Measurements from ENCODE around the gene CACNA1C.

Gene CACNA1C

GRCh38 chr12:2633176-2633824 is 580.5 kb downstream of the CACNA1C start:
- no peaks in the 10 kb centered on the region for H3K36me3 ChIP-seq (ENCODE audit: control insufficient read depth, insufficient read depth, low read length)
- H3K4me1 ChIP-seq (ENCODE audit: control insufficient read depth, insufficient read depth, low read length), result no peaks in the 10 kb centered on the region
- H3K27me3 ChIP-seq (ENCODE audit: control insufficient read depth, insufficient read depth, low read length), result no peaks in the 10 kb centered on the region
- no peak overlapping the region for H3K9ac ChIP-seq (ENCODE audit: low read length)
- H3K4me3 ChIP-seq (ENCODE audit: low read length), result no peak overlapping the region
- no peak overlapping the region for H3K27ac ChIP-seq (ENCODE audit: low read depth, low read length)

- no peaks in the 10 kb centered on the region for H3K36me3 ChIP-seq (ENCODE audit: control insufficient read depth, insufficient read depth, low read length)
- no peak overlapping the region for H3K27ac ChIP-seq (ENCODE audit: low read depth, low read length)
- no peaks in the 10 kb centered on the region for H3K4me1 ChIP-seq (ENCODE audit: control insufficient read depth, insufficient read depth, low read length)
- no peak overlapping the region for H3K4me3 ChIP-seq (ENCODE audit: low read length)
- no peaks in the 10 kb centered on the region for H3K27me3 ChIP-seq (ENCODE audit: control insufficient read depth, insufficient read depth, low read length)
- H3K9ac ChIP-seq (ENCODE audit: low read length), result no peak overlapping the region
Measured at GRCh38 chr12:2633825-2634200, 581.0 kb downstream of the CACNA1C start.

- no peaks in the 10 kb centered on the region for H3K27me3 ChIP-seq (ENCODE audit: control insufficient read depth, insufficient read depth, low read length)
- no peak overlapping the region for H3K27ac ChIP-seq (ENCODE audit: low read depth, low read length)
- H3K4me3 ChIP-seq (ENCODE audit: low read length), result no peak overlapping the region
- no peak overlapping the region for H3K9ac ChIP-seq (ENCODE audit: low read length)
- no peaks in the 10 kb centered on the region for H3K4me1 ChIP-seq (ENCODE audit: control insufficient read depth, insufficient read depth, low read length)
- H3K36me3 ChIP-seq (ENCODE audit: control insufficient read depth, insufficient read depth, low read length), result no peaks in the 10 kb centered on the region
Measured at GRCh38 chr12:2634471-2634870, 581.7 kb downstream of the CACNA1C start.

DNA sequence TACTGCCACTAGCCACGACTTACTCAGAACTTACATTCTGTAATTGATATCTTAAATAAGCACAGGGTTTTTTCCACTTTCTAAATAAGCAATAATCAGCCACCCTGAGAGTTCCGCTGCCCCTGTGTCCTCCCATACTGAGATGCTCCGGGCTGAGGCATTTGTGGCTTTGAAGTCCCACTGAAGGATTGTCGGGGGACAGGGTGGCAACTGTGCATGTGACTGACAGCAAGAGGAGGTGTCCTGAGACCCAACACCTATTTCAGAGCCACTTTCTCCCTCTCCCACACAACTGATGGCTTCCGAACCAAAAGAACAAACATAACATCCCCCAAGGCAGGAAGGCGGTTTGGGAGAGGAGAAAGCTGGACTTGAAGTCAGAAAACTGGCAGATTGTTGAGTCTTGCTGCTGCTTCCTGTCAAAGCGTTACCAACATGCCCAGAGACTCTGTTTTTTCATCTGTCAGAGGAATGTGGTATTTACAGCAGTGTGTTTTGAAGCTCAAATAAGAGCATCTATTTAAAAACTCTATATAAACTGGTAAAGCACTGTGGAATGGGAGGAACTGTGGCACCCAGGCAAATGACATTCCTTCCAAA is 584.1 kb downstream of the CACNA1C start:
- peaks cover 8% of the 10 kb centered on the region for H3K4me1 ChIP-seq (ENCODE audit: control insufficient read depth, insufficient read depth, low read length)
- H3K4me3 ChIP-seq (ENCODE audit: low read length), result no peak overlapping the region
- no peaks in the 10 kb centered on the region for H3K36me3 ChIP-seq (ENCODE audit: control insufficient read depth, insufficient read depth, low read length)
- no peaks in the 10 kb centered on the region for H3K27me3 ChIP-seq (ENCODE audit: control insufficient read depth, insufficient read depth, low read length)
- H3K9ac ChIP-seq (ENCODE audit: low read length), result no peak overlapping the region
- H3K27ac ChIP-seq (ENCODE audit: low read depth, low read length), result no peak overlapping the region

- Histone ChIP-seq H3K4me3 (ENCODE audit: low read length) (no peak overlapping the region), H3K4me1 (ENCODE audit: control insufficient read depth, insufficient read depth, low read length) (peaks cover 8% of the 10 kb centered on the region), H3K27ac (ENCODE audit: low read depth, low read length) (no peak overlapping the region), H3K27me3 (ENCODE audit: control insufficient read depth, insufficient read depth, low read length) (no peaks in the 10 kb centered on the region), H3K9ac (ENCODE audit: low read length) (no peak overlapping the region), H3K36me3 (ENCODE audit: control insufficient read depth, insufficient read depth, low read length) (no peaks in the 10 kb centered on the region)
Measured at GRCh38 chr12:2637371-2637770, 584.6 kb downstream of the CACNA1C start.

- no peak overlapping the region for H3K9ac ChIP-seq (ENCODE audit: low read length)
- peaks cover 8% of the 10 kb centered on the region for H3K4me1 ChIP-seq (ENCODE audit: control insufficient read depth, insufficient read depth, low read length)
- H3K27ac ChIP-seq (ENCODE audit: low read depth, low read length), result no peak overlapping the region
- H3K27me3 ChIP-seq (ENCODE audit: control insufficient read depth, insufficient read depth, low read length), result no peaks in the 10 kb centered on the region
- H3K4me3 ChIP-seq (ENCODE audit: low read length), result no peak overlapping the region
- H3K36me3 ChIP-seq (ENCODE audit: control insufficient read depth, insufficient read depth, low read length), result no peaks in the 10 kb centered on the region
Measured at GRCh38 chr12:2638273-2639019, 585.7 kb downstream of the CACNA1C start.

- peaks cover 8% of the 10 kb centered on the region for H3K4me1 ChIP-seq (ENCODE audit: control insufficient read depth, insufficient read depth, low read length)
- H3K27ac ChIP-seq (ENCODE audit: low read depth, low read length), result no peak overlapping the region
Measured at GRCh38 chr12:2639020-2639298, 586.2 kb downstream of the CACNA1C start.

DNA sequence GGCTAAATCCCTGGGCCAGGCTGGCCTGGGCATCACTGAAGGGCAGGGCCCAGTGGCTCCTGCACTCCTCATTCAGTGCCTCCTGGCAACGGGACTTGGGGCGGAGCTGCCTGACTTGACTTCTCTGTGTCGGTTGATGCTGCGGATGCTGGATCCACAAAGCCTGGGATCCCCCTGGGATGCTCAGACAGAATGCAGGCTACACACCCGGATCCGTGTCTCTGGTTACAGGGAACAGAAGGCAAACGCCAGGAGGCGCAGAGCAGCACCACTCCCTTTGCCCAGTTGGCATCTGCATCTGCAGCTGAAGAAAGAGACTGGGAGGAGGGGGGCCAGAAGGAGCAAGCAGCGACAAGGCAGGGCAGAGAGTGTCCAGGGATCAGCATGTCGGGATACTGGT is 587.5 kb downstream of the CACNA1C start:
- peaks cover 8% of the 10 kb centered on the region for H3K4me1 ChIP-seq (ENCODE audit: control insufficient read depth, insufficient read depth, low read length)
- peak overlapping the region; percentile 52 for H3K27ac ChIP-seq (ENCODE audit: low read depth, low read length)
- no peaks in the 10 kb centered on the region for H3K36me3 ChIP-seq (ENCODE audit: control insufficient read depth, insufficient read depth, low read length)
- H3K4me3 ChIP-seq (ENCODE audit: low read length), result no peak overlapping the region
- H3K9ac ChIP-seq (ENCODE audit: low read length), result no peak overlapping the region
- H3K27me3 ChIP-seq (ENCODE audit: control insufficient read depth, insufficient read depth, low read length), result no peaks in the 10 kb centered on the region

More at GRCh38 chr12:2639020-2639298, 586.2 kb downstream of the CACNA1C start:
- Histone ChIP-seq H3K9ac (ENCODE audit: low read length) (no peak overlapping the region), H3K27me3 (ENCODE audit: control insufficient read depth, insufficient read depth, low read length) (no peaks in the 10 kb centered on the region), H3K4me3 (ENCODE audit: low read length) (no peak overlapping the region), H3K36me3 (ENCODE audit: control insufficient read depth, insufficient read depth, low read length) (no peaks in the 10 kb centered on the region)

- Histone ChIP-seq H3K4me3 (ENCODE audit: low read length) (no peak overlapping the region), H3K36me3 (ENCODE audit: control insufficient read depth, insufficient read depth, low read length) (no peaks in the 10 kb centered on the region), H3K27ac (ENCODE audit: low read depth, low read length) (peak overlapping the region; percentile 52), H3K27me3 (ENCODE audit: control insufficient read depth, insufficient read depth, low read length) (no peaks in the 10 kb centered on the region), H3K4me1 (ENCODE audit: control insufficient read depth, insufficient read depth, low read length) (peaks cover 8% of the 10 kb centered on the region), H3K9ac (ENCODE audit: low read length) (no peak overlapping the region)
Measured at GRCh38 chr12:2640709-2641108, 587.9 kb downstream of the CACNA1C start.

GRCh38 chr12:2641207-2641606 is 588.4 kb downstream of the CACNA1C start:
- H3K9ac ChIP-seq (ENCODE audit: low read length), result no peak overlapping the region

GRCh38 chr12:2641761-2642160 is 589.0 kb downstream of the CACNA1C start:
- Histone ChIP-seq H3K4me3 (ENCODE audit: low read length) (no peak overlapping the region), H3K27ac (ENCODE audit: low read depth, low read length) (no peak overlapping the region), H3K36me3 (ENCODE audit: control insufficient read depth, insufficient read depth, low read length) (no peaks in the 10 kb centered on the region)

More at GRCh38 chr12:2641207-2641606, 588.4 kb downstream of the CACNA1C start:
- H3K27me3 ChIP-seq (ENCODE audit: control insufficient read depth, insufficient read depth, low read length), result no peaks in the 10 kb centered on the region
- no peak overlapping the region for H3K4me3 ChIP-seq (ENCODE audit: low read length)
- peaks cover 8% of the 10 kb centered on the region for H3K4me1 ChIP-seq (ENCODE audit: control insufficient read depth, insufficient read depth, low read length)
- H3K27ac ChIP-seq (ENCODE audit: low read depth, low read length), result peak overlapping the region; percentile 52
- H3K36me3 ChIP-seq (ENCODE audit: control insufficient read depth, insufficient read depth, low read length), result no peaks in the 10 kb centered on the region

GRCh38 chr12:2642176-2642892 is 589.5 kb downstream of the CACNA1C start:
- peaks cover 8% of the 10 kb centered on the region for H3K4me1 ChIP-seq (ENCODE audit: control insufficient read depth, insufficient read depth, low read length)
- H3K4me3 ChIP-seq (ENCODE audit: low read length), result no peak overlapping the region
- no peak overlapping the region for H3K27ac ChIP-seq (ENCODE audit: low read depth, low read length)

More at GRCh38 chr12:2641761-2642160, 589.0 kb downstream of the CACNA1C start:
- Histone ChIP-seq H3K4me1 (ENCODE audit: control insufficient read depth, insufficient read depth, low read length) (peaks cover 8% of the 10 kb centered on the region), H3K9ac (ENCODE audit: low read length) (no peak overlapping the region), H3K27me3 (ENCODE audit: control insufficient read depth, insufficient read depth, low read length) (no peaks in the 10 kb centered on the region)

More at GRCh38 chr12:2642176-2642892, 589.5 kb downstream of the CACNA1C start:
- Histone ChIP-seq H3K27me3 (ENCODE audit: control insufficient read depth, insufficient read depth, low read length) (no peaks in the 10 kb centered on the region), H3K9ac (ENCODE audit: low read length) (no peak overlapping the region), H3K36me3 (ENCODE audit: control insufficient read depth, insufficient read depth, low read length) (no peaks in the 10 kb centered on the region)
